HL-60 (cell line): Measurements from ENCODE around the gene NEK5.

Source experiments
- CTCF ChIP-seq: IDR thresholded peaks from one replicate; pipeline ENCODE4 v1.5.1; 2011; ENCODE audit warnings: low read length, control low read depth, inconsistent platforms; ENCODE audit not compliant: insufficient read depth
- GABPA ChIP-seq: IDR thresholded peaks from 2 replicates; pipeline ENCODE4 v1.6.1; 2012; ENCODE audit warnings: low read depth
- POLR2AphosphoS5 ChIP-seq: IDR thresholded peaks from 2 replicates; pipeline ENCODE4 v1.6.1; 2012; ENCODE audit warnings: low read depth
- REST ChIP-seq: IDR thresholded peaks from 2 replicates; pipeline ENCODE4 v1.6.1; 2012; ENCODE audit warnings: low read depth; ENCODE audit not compliant: insufficient replicate concordance
- SPI1 ChIP-seq: IDR thresholded peaks from 2 replicates; pipeline ENCODE4 v1.6.1; 2012; ENCODE audit warnings: low read depth, mild to moderate bottlenecking, borderline replicate concordance

GRCh38 chr13:52070929-52071523 lies 57.8 kb downstream of the NEK5 start:
- TF ChIP-seq CTCF, result no peak
- no peak for TF ChIP-seq REST
- no peak for TF ChIP-seq SPI1
- no peak for TF ChIP-seq POLR2AphosphoS5
- no peak for TF ChIP-seq GABPA
